Esophagus (tissue), 2 donors: ENCODE data around the gene NDRG3. TPM values are rescaled to one million over a fixed set of nuclear protein-coding genes. Genes with fewer than 3 reads are reported as not detected.
"Not testable (repeated sequence)": the region's sequence is repeated elsewhere in the genome, so short reads cannot be mapped to it uniquely, and the experiment has no call there.

Experiments
- H3K27ac ChIP-seq, 2 donors: one replicate each; pipeline ENCODE4 v1.5.1; 2013; ENCODE audit warnings: low read depth in 2 of 2, mild to moderate bottlenecking in 2 of 2, inconsistent platforms in 1 of 2, low read length in 1 of 2, moderate library complexity in 1 of 2
- H3K27me3 ChIP-seq, 2 donors: one replicate each; pipeline ENCODE4 v1.6.1; 2013; ENCODE audit warnings: low read length in 2 of 2, control low read depth in 1 of 2, mild to moderate bottlenecking in 1 of 2; ENCODE audit not compliant: insufficient read depth in 2 of 2, control insufficient read depth in 1 of 2
- H3K36me3 ChIP-seq, 2 donors: one replicate each; pipeline ENCODE4 v1.6.1; 2013; ENCODE audit warnings: low read length in 1 of 2; ENCODE audit not compliant: control insufficient read depth in 2 of 2, insufficient read depth in 2 of 2
- H3K4me1 ChIP-seq, 2 donors: one replicate each; pipeline ENCODE4 v1.6.1; 2013; ENCODE audit warnings: low read length in 1 of 2; ENCODE audit not compliant: control insufficient read depth in 2 of 2, insufficient read depth in 2 of 2
- H3K4me3 ChIP-seq, 2 donors: one replicate each; pipeline ENCODE4 v1.5.1; 2013; ENCODE audit warnings: low read length in 2 of 2, mild to moderate bottlenecking in 2 of 2, low read depth in 1 of 2, moderate library complexity in 1 of 2
- H3K9me3 ChIP-seq, 2 donors: one replicate each; pipeline ENCODE4 v1.6.1; 2013; ENCODE audit warnings: mild to moderate bottlenecking in 2 of 2, low read depth in 1 of 2, low read length in 1 of 2, moderate library complexity in 1 of 2; ENCODE audit not compliant: control insufficient read depth in 2 of 2, insufficient read depth in 1 of 2
- WGBS, 2 donors: extraction: QIAGEN DNeasy Blood & Tissue Kit; methylation state at CpG; one replicate each; pipeline ENCODE4 v1.1.7; 2013; 5-methylcytosine and 5-hydroxymethylcytosine counted together
- polyA plus RNA-seq, 2 donors: library from polyadenylated mRNA; stranded (reverse); fragments of 200-250 nt; gene quantifications; one replicate each; pipeline ENCODE4 v1.2.3, GENCODE V29; 2013
- donor health status: healthy with polysubstance abuse.
- donor health status: Bipolar disorder and iron deficiency.

NDRG3 gene
- polyA plus RNA-seq, 2 donors: 14.6 TPM

DNA sequence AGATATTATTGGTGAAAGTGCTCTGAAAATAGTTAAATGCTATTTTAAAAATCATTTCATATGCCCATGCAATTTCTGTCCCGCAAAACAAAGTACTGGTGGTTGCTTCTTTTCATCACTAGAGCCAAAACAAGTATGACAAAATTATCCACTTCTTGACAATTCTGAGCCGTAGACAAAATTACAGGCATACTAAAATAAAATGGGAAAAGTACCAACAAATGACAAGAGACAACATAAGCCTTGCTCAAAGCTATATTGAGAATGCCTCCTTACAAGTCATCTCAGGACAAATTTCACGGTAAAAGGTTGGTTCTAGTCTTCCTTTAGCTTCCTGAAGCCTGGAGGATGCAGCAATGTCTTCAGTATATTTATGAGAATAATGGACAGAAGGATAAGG, 28.9 kb downstream of the NDRG3 start:
- Histone ChIP-seq H3K36me3 (peaks cover 0 to 4% of the 10 kb centered on the region in 2 donors), H3K9me3 (no peaks in the 10 kb centered on the region), H3K4me3 (no peak overlapping the region), H3K4me1 (no peaks in the 10 kb centered on the region), H3K27me3 (no peaks in the 10 kb centered on the region), H3K27ac (no peak overlapping the region)
- WGBS, 2 donors: 85 to 91% methylated on average over 3 of the region's 3 CpGs

DNA sequence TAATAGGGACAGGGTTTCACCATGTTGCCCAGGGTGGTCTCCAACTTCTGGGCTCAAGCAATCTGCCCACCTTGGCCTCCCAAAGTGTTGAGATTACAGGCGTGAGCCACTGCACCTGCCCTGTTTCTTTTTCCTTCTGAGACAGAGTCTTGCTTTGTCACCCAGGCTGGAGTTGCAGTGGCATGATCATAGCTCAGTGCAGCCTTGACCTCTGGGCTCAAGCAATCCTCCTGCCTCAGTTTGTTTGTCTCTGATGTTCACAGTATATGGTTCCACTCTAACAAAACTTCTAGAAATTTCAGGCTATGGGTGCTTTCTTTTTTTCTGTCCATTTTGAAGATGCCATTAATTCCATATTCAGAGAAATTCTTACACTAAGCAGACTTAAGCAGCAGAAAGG, 33.1 kb downstream of the NDRG3 start:
- H3K4me1 ChIP-seq: no peaks in the 10 kb centered on the region
- WGBS, 2 donors: 93 to 96% methylated on average over 1 of the region's 1 CpG
- peaks cover 0 to 2% of the 10 kb centered on the region in 2 donors for H3K36me3 ChIP-seq

DNA sequence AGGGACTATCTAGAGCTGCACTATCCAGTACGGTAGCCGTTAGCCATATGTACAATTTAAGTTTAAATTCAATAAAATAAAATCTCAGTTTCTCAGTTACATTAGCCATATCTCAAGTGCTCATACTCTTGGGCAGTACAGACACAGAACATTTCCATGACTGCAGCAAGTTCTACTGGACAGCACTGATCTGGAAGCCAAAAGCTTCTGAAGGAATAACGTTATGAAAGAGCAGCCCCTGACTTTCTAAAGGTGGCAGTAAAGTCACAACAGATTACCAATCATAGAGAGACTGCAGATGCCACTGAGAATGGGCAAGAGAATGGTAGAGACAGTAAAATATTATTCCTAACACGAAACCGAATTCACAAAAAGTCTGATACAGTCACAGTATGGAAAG, 36.8 kb downstream of the NDRG3 start:
- H3K4me3 ChIP-seq: no peak overlapping the region
- H3K27me3 ChIP-seq: no peaks in the 10 kb centered on the region
- no peaks in the 10 kb centered on the region for H3K9me3 ChIP-seq
- no peaks in the 10 kb centered on the region for H3K4me1 ChIP-seq
- WGBS, 2 donors: 84 to 86% methylated on average over 5 of the region's 5 CpGs
- H3K27ac ChIP-seq: no peak overlapping the region
- peaks cover 0 to 2% of the 10 kb centered on the region in 2 donors for H3K36me3 ChIP-seq

More for the DNA sequence above, 33.1 kb downstream of the NDRG3 start:
- H3K27ac ChIP-seq: no peak overlapping the region
- H3K27me3 ChIP-seq: no peaks in the 10 kb centered on the region
- no peaks in the 10 kb centered on the region for H3K9me3 ChIP-seq
- no peak overlapping the region for H3K4me3 ChIP-seq

DNA sequence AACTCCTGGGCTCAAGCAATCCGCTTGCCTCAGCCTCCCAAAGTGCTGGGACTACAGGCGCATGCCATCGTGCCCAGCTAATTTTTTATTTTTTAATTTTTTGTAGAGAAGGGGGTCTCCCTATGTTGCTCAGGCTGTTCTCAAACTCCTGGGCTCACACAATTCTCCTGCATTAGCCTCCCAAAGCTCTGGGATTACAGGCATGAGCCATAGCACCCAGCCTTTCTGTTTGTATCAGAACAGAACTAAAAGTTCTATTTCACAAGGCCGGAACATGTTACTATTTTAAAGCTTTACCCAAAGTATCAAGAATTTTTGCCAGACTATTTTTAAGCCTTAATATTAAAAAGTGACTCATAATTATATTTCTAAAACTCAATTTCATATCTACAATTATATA, 42.4 kb downstream of the NDRG3 start:
- peaks cover 0 to 2% of the 10 kb centered on the region in 2 donors for H3K36me3 ChIP-seq
- H3K27me3 ChIP-seq: no peaks in the 10 kb centered on the region
- no peak overlapping the region for H3K27ac ChIP-seq
- 94 to 96% methylated on average over 4 of the region's 4 CpGs for WGBS, 2 donors
- no peaks in the 10 kb centered on the region for H3K4me1 ChIP-seq
- H3K4me3 ChIP-seq: no peak overlapping the region
- H3K9me3 ChIP-seq: no peaks in the 10 kb centered on the region

DNA sequence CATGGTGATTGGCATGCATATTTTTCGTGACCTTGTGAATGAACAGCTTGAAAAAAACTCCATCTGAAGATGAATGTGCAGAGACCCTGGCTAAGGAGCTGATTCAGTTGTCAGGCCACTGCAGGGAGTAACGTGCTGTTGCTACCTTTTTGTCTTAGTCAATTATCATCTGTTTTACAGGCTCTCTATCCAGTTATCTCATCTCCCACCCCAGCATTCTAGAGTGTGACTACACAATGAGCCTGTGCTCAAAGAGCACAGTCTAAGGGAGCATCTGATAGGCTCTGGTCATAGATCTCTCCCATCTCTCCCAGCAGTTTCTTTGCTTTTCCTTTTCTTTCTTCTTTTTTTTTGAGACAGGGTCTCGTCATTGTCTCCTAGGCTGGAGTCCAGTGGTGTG, 45.5 kb downstream of the NDRG3 start:
- no peaks in the 10 kb centered on the region for H3K36me3 ChIP-seq
- H3K27ac ChIP-seq: no peak overlapping the region
- H3K4me3 ChIP-seq: no peak overlapping the region
- WGBS, 2 donors: 85 to 90% methylated on average over 3 of the region's 3 CpGs
- H3K27me3 ChIP-seq: no peaks in the 10 kb centered on the region
- H3K4me1 ChIP-seq: no peaks in the 10 kb centered on the region
- no peaks in the 10 kb centered on the region for H3K9me3 ChIP-seq

DNA sequence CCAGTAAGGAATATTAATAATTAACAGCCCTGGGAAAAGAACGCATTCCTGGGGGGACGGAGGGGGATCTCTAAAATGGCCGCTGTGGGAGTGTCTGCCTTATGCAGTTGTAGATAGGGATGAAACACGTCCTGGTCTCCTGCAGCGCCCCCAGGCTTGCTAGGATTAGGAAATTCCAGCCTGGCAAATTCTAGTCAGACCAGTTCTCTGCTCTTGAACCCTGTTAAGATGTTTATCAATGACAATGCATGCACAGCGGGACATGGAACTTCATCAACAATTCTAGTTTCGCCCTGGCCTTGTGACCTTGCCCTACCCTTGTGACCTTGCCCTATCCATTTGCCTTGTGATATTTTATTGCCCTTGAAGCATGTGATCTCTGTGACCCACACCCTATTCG, 50.4 kb downstream of the NDRG3 start:
- H3K9me3 ChIP-seq, H3K4me1 ChIP-seq, H3K27ac ChIP-seq, H3K27me3 ChIP-seq, H3K36me3 ChIP-seq, H3K4me3 ChIP-seq: not testable (repeated sequence)
- 87 to 88% methylated on average over 8 of the region's 8 CpGs for WGBS, 2 donors

DNA sequence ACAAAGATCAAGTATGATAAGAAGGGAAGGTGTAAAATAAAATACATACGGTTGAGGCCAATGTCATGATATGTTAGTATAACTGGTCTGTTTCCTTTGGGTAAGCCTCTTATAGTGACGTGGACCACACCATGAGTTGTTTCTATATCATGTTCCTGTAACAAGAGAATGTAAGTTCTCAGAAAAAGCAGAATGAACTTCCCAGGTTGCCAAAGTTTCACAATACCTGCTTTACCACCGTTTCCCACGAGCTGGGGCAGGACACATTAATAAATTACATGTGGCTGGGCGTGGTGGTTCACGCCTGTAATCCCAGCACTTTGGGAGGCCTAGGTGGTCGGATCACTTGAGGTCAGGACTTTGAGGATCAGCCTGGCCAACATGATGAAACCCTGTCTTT, 57.3 kb downstream of the NDRG3 start:
- Histone ChIP-seq H3K27ac (peak overlapping the region in 1 of 2 donors; percentile 47), H3K27me3 (no peaks in the 10 kb centered on the region), H3K36me3 (no peaks in the 10 kb centered on the region), H3K4me3 (no peak overlapping the region), H3K4me1 (no peaks in the 10 kb centered on the region), H3K9me3 (no peaks in the 10 kb centered on the region)
- WGBS, 2 donors: 63 to 67% methylated on average over 7 of the region's 7 CpGs

DNA sequence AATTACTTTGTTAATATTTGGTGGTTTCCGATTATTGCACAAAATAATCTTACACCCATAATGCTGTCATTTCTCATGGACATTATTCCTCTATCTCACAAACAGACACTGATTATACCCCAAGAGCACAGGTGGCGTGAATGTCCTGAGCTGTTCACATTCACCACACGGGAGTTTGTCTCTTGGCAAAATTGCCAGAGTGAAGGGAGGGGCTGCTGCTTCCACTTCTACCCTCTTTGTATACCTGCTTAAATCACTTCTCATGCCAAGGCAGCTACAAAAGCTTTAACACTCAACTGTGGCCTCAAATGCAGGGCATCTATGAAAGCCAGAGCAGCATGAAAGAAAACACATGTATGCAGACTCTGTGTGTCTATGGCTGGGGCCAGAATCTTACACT, 58.0 kb downstream of the NDRG3 start:
- 78% methylated on average over 3 of the region's 3 CpGs for WGBS, 2 donors
- Histone ChIP-seq H3K36me3 (no peaks in the 10 kb centered on the region), H3K9me3 (no peaks in the 10 kb centered on the region), H3K27ac (no peak overlapping the region), H3K27me3 (no peaks in the 10 kb centered on the region), H3K4me3 (no peak overlapping the region), H3K4me1 (no peaks in the 10 kb centered on the region)

DNA sequence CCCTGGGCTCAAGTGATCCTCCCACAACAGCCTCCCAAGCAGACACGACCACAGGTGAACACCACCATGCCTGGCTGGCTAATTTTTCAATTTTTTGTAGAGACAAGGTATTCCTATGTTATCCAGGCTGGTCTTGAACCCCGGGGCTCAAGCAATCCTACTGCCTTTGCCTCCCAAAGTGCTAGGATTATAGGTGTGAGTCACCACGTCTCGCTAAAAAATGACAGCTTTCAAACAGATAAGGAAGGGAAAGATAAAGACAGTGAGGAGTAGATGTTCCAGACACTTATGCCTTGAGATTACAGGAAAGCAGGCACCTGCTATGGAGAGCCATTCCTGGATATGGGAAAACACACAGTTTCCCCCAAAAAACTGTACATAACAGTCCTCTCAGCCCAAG, 58.9 kb downstream of the NDRG3 start:
- H3K36me3 ChIP-seq: no peaks in the 10 kb centered on the region
- no peak overlapping the region for H3K27ac ChIP-seq
- H3K27me3 ChIP-seq: no peaks in the 10 kb centered on the region
- no peak overlapping the region for H3K4me3 ChIP-seq
- WGBS, 2 donors: 87% methylated on average over 4 of the region's 4 CpGs
- H3K4me1 ChIP-seq: no peaks in the 10 kb centered on the region
- no peaks in the 10 kb centered on the region for H3K9me3 ChIP-seq

DNA sequence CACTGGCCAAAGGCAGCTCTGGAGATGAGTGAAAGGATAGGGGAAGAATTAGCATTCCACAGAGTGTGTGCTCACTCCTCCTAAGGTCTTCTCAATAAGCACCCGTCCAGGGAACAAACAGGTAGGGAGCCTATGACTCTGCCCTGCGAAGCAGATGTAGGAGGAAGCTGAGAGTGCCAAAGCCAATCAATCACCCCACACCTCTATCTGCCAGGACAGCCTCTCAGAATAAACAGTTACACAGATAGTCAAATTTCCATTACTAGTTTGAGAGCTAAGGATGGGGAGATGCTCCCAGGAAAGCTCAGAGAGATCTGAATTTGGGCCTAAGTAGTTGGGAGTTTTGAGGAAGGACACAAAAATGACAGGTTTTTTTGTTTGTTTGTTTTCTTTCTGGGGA, 59.4 kb downstream of the NDRG3 start:
- H3K36me3 ChIP-seq: no peaks in the 10 kb centered on the region
- no peaks in the 10 kb centered on the region for H3K4me1 ChIP-seq
- H3K27me3 ChIP-seq: no peaks in the 10 kb centered on the region
- H3K4me3 ChIP-seq: no peak overlapping the region
- H3K9me3 ChIP-seq: no peaks in the 10 kb centered on the region
- WGBS, 2 donors: 85 to 94% methylated on average over 2 of the region's 2 CpGs
- H3K27ac ChIP-seq: no peak overlapping the region
